B cell (primary cell): ENCODE results near the gene PTPRM. TPM values are rescaled to one million over a fixed set of nuclear protein-coding genes. Genes with fewer than 3 reads are reported as not detected.

Experiments used
- ATAC-seq: fragments of 200-7000 bp; cut with Tn5 transposase; one replicate; pipeline ENCODE4 v1.10.0; 2021; ENCODE audit warnings: low read depth, mild to moderate bottlenecking, moderate number of reproducible peaks, moderate library complexity
- CTCF ChIA-PET: fragments of 350-600 bp; sonication (Branson Sonifier 250); formaldehyde crosslinking; loops from one replicate; lab custom pipeline; 2021; ENCODE audit warnings: antibody characterized with exemption, inconsistent platforms; lab: Charles Lee
- POLR2A ChIA-PET: fragments of 350-600 bp; sonication (Branson Sonifier 250); formaldehyde crosslinking; loops from one replicate; lab custom pipeline; 2021; ENCODE audit warnings: antibody characterized with exemption; lab: Charles Lee
- DNase-seq: peaks from one replicate; pipeline ENCODE4 v3.0.0; 2013
- H2AFZ ChIP-seq: 2 replicates; pipeline ENCODE4 v1.6.1; 2012; ENCODE audit warnings: mild to moderate bottlenecking, low read depth, low read length; ENCODE audit not compliant: insufficient read depth, poor library complexity, severe bottlenecking
- H3K27ac ChIP-seq, 2 donors: 1 replicate in 1 of 2; 2 replicates in 1 of 2; pipeline ENCODE4 v1.5.1; 2012 to 2013; ENCODE audit warnings: low read length in 2 of 2, mild to moderate bottlenecking in 2 of 2, moderate library complexity in 1 of 2
- H3K27me3 ChIP-seq, 4 experiments: fragments of 200-600 bp in 1 of 4; sonication (generic) in 1 of 4; replicated peaks in 1 of 4; 1 replicate in 2 of 4; 2 replicates in 2 of 4; pipeline versions ENCODE4 v1.6.1 to v1.7.0; 2013 to 2016; ENCODE audit warnings: low read length in 3 of 4, mild to moderate bottlenecking in 2 of 4, mixed read lengths in 1 of 4, moderate library complexity in 1 of 4; ENCODE audit not compliant: insufficient read depth in 4 of 4, control insufficient read depth in 3 of 4; ENCODE audit errors: control extremely low read depth in 1 of 4
- H3K36me3 ChIP-seq, 2 experiments: replicated peaks in 1 of 2; 1 replicate in 1 of 2; 2 replicates in 1 of 2; pipeline versions ENCODE4 v1.6.1 to v1.7.1; 2013; ENCODE audit warnings: low read length in 1 of 2; ENCODE audit not compliant: insufficient read depth in 2 of 2, control insufficient read depth in 1 of 2; ENCODE audit errors: control extremely low read depth in 1 of 2, extremely low read depth in 1 of 2
- H3K4me1 ChIP-seq, 2 donors: fragments of 200-600 bp in 1 of 2; sonication (generic) in 1 of 2; 1 replicate in 1 of 2; 2 replicates in 1 of 2; pipeline versions ENCODE4 v1.5.1 to v1.6.1; 2013 to 2017; ENCODE audit warnings: low read length in 2 of 2; ENCODE audit not compliant: control insufficient read depth in 2 of 2, insufficient read depth in 2 of 2
- H3K4me2 ChIP-seq: replicated peaks from 2 replicates; pipeline ENCODE3; 2012; ENCODE audit warnings: mild to moderate bottlenecking, low read depth, low read length; ENCODE audit not compliant: poor library complexity, severe bottlenecking
- H3K4me3 ChIP-seq, 5 experiments: fragments of 200-600 bp in 1 of 5; sonication (generic) in 1 of 5; 1 replicate in 3 of 5; 2 replicates in 2 of 5; pipeline versions ENCODE4 v1.5.1 to v1.7.0; 2011 to 2016; ENCODE audit warnings: low read length in 4 of 5, mild to moderate bottlenecking in 4 of 5, low read depth in 2 of 5, control low read depth in 1 of 5, moderate library complexity in 1 of 5; ENCODE audit not compliant: insufficient read depth in 1 of 5; ENCODE audit errors: control extremely low read depth in 1 of 5, extremely low read depth in 1 of 5
- H3K79me2 ChIP-seq: fragments of 200-600 bp; sonication (generic); one replicate; pipeline ENCODE4 v1.6.0; 2016; ENCODE audit warnings: low read length; ENCODE audit not compliant: control insufficient read depth, insufficient read depth
- H3K9ac ChIP-seq: fragments of 200-600 bp; sonication (generic); 2 replicates; pipeline ENCODE4 v1.6.1; 2017; ENCODE audit warnings: mild to moderate bottlenecking, low read length, moderate library complexity
- H3K9me3 ChIP-seq, 3 donors: one replicate each; pipeline versions ENCODE4 v1.6.1 to v1.7.1; 2013; ENCODE audit warnings: low read length in 2 of 3; ENCODE audit not compliant: control insufficient read depth in 2 of 3, insufficient read depth in 1 of 3; ENCODE audit errors: control extremely low read depth in 1 of 3
- H4K20me1 ChIP-seq: 2 replicates; pipeline ENCODE4 v1.6.0; 2012; ENCODE audit warnings: mild to moderate bottlenecking, low read length; ENCODE audit not compliant: insufficient read depth, control insufficient read depth, poor library complexity, severe bottlenecking
- H3K27ac Mint-ChIP-seq: one replicate; pipeline ENCODE4 v1.8.0; 2021; ENCODE audit warnings: mixed read lengths
- H3K27me3 Mint-ChIP-seq: one replicate; pipeline ENCODE4 v1.8.0; 2021; ENCODE audit warnings: mixed read lengths
- H3K4me1 Mint-ChIP-seq: one replicate; pipeline ENCODE4 v1.8.0; 2021; ENCODE audit warnings: mixed read lengths
- H3K4me3 Mint-ChIP-seq: one replicate; pipeline ENCODE4 v1.8.0; 2021; ENCODE audit warnings: mixed read lengths
- H3K9me3 Mint-ChIP-seq: one replicate; pipeline ENCODE4 v1.8.0; 2022; ENCODE audit warnings: mixed read lengths; ENCODE audit not compliant: insufficient read depth
- CTCF ChIP-seq: fragments of 200-600 bp; IDR thresholded peaks from one replicate; pipeline ENCODE4 v1.8.0; 2022; ENCODE audit warnings: antibody characterized with exemption, mild to moderate bottlenecking
- EZH2 ChIP-seq: IDR thresholded peaks from 2 replicates; pipeline ENCODE4 v1.6.1; 2012; ENCODE audit warnings: borderline replicate concordance, low read depth, mild to moderate bottlenecking, moderate library complexity, low read length; ENCODE audit not compliant: insufficient read depth, poor library complexity, severe bottlenecking
- WGBS: methylation state at CpG from one replicate; pipeline ENCODE4 v1.1.5; 2013; ENCODE audit warnings: missing lambda C conversion rate; ENCODE audit not compliant: insufficient coverage; 5-methylcytosine and 5-hydroxymethylcytosine counted together
- intact Hi-C: fragments of 100-400 bp; cut with micrococcal nuclease; formaldehyde crosslinking; loops from one replicate; pipeline ENCODE4 v1.10.0; 2022
- polyA plus RNA-seq: library from polyadenylated mRNA; depleted of rRNA; stranded (reverse); fragments of >200 nt; gene quantifications from 2 replicates; pipeline ENCODE4 v1.2.3, GENCODE V29; 2012
- total RNA-seq, 2 donors: library from RNA; stranded (reverse); fragments of 120-200 nt in 1 of 2; gene quantifications; 1 replicate in 1 of 2; 2 replicates in 1 of 2; pipeline versions ENCODE4 v1.2.3 to v1.2.4, GENCODE V29; 2013 to 2022

The PTPRM gene
- total and polyA plus RNA-seq, 2 donors (not counting 1 experiment from before 2014, with no cell fraction given): 0.20 to 0.89 TPM

GRCh38 chr18:8261651-8262091 is 694.6 kb downstream of the PTPRM start:
- Mint-ChIP-seq H3K27me3 (peaks cover 4% of the 10 kb centered on the region), H3K27ac (no peak overlapping the region), H3K9me3 (no peaks in the 10 kb centered on the region), H3K4me1 (no peaks in the 10 kb centered on the region), H3K4me3 (no peak overlapping the region)
- no peak for DNase-seq
- H3K9ac ChIP-seq: no peak overlapping the region
- WGBS: 91% methylated on average over 5 of the region's 7 CpGs
- H3K27ac ChIP-seq: no peak overlapping the region
- TF ChIP-seq EZH2: no peak
- TF ChIP-seq CTCF: no peak
- H3K36me3 ChIP-seq: no peaks in the 10 kb centered on the region
- no peaks in the 10 kb centered on the region for H3K4me1 ChIP-seq
- H4K20me1 ChIP-seq: no peaks in the 10 kb centered on the region
- intact Hi-C loops: no loop called here
- CTCF ChIA-PET: no interaction called here
- no peak overlapping the region for H2AFZ ChIP-seq
- no peaks in the 10 kb centered on the region for H3K9me3 ChIP-seq
- H3K4me3 ChIP-seq: no peak overlapping the region
- H3K27me3 ChIP-seq: no peaks in the 10 kb centered on the region
- POLR2A ChIA-PET: no interaction called here
- H3K79me2 ChIP-seq: no peaks in the 10 kb centered on the region
- ATAC-seq: no peak
- H3K4me2 ChIP-seq: no peak overlapping the region

GRCh38 chr18:8262221-8262620 is 695.1 kb downstream of the PTPRM start:
- ChIA-PET POLR2A (no interaction called here), CTCF (no interaction called here)
- Mint-ChIP-seq H3K27ac (no peak overlapping the region), H3K27me3 (peaks cover 4% of the 10 kb centered on the region), H3K4me1 (no peaks in the 10 kb centered on the region), H3K9me3 (no peaks in the 10 kb centered on the region), H3K4me3 (no peak overlapping the region)
- no peak overlapping the region for H3K27ac ChIP-seq
- H3K4me2 ChIP-seq: no peak overlapping the region
- 75% methylated on average over 5 of the region's 6 CpGs for WGBS
- H4K20me1 ChIP-seq: no peaks in the 10 kb centered on the region
- no peak overlapping the region for H2AFZ ChIP-seq
- intact Hi-C loops: no loop called here
- DNase-seq (no peak), ATAC-seq (no peak)
- no peak for TF ChIP-seq CTCF
- TF ChIP-seq EZH2: no peak
- H3K9me3 ChIP-seq: no peaks in the 10 kb centered on the region
- no peak overlapping the region for H3K9ac ChIP-seq
- no peaks in the 10 kb centered on the region for H3K4me1 ChIP-seq
- H3K27me3 ChIP-seq: no peaks in the 10 kb centered on the region
- no peaks in the 10 kb centered on the region for H3K79me2 ChIP-seq
- H3K4me3 ChIP-seq: no peak overlapping the region
- H3K36me3 ChIP-seq: no peaks in the 10 kb centered on the region
